HG03469 (cell line): Measurements from ENCODE around the gene PTCH1.

Experiments
- ATAC-seq: cut with Tn5 transposase; IDR thresholded peaks from one replicate; pipeline ENCODE4 v1.9.1; 2021; ENCODE audit warnings: mild to moderate bottlenecking, moderate library complexity, moderate number of reproducible peaks; ENCODE audit not compliant: unreplicated experiment

Gene PTCH1

GRCh38 chr9:95499847-95500246 is 16.9 kb downstream of the PTCH1 start:
- ATAC-seq = no peak

- ATAC-seq = no peak
These were observed 17.6 kb downstream of the PTCH1 start for GRCh38 chr9:95499046-95499676.

GRCh38 chr9:95498641-95499040 is 18.1 kb downstream of the PTCH1 start:
- ATAC-seq = no peak

- no peak for ATAC-seq
These were observed 19.0 kb downstream of the PTCH1 start for GRCh38 chr9:95497772-95498171.

- no peak for ATAC-seq
These were observed 20.1 kb downstream of the PTCH1 start for GRCh38 chr9:95496687-95497086.

- ATAC-seq = no peak
These were observed 20.8 kb downstream of the PTCH1 start for GRCh38 chr9:95495961-95496360.

GRCh38 chr9:95495529-95495928 is 21.2 kb downstream of the PTCH1 start:
- ATAC-seq = no peak

- ATAC-seq = no peak
These were observed 22.1 kb downstream of the PTCH1 start for GRCh38 chr9:95494416-95495371.

- ATAC-seq = no peak
These were observed 22.8 kb downstream of the PTCH1 start for GRCh38 chr9:95494022-95494415.

- no peak for ATAC-seq
These were observed 23.4 kb downstream of the PTCH1 start for GRCh38 chr9:95493402-95493801.

- ATAC-seq = no peak
These were observed 25.0 kb downstream of the PTCH1 start for GRCh38 chr9:95491543-95492320.

GRCh38 chr9:95488954-95489353 is 27.8 kb downstream of the PTCH1 start:
- ATAC-seq = no peak

GRCh38 chr9:95486318-95486717 is 30.5 kb downstream of the PTCH1 start:
- no peak for ATAC-seq

GRCh38 chr9:95484225-95484624 is 32.5 kb downstream of the PTCH1 start:
- ATAC-seq = no peak

GRCh38 chr9:95483431-95483830 is 33.3 kb downstream of the PTCH1 start:
- no peak for ATAC-seq

GRCh38 chr9:95482621-95483020 is 34.1 kb downstream of the PTCH1 start:
- ATAC-seq = no peak

- no peak for ATAC-seq
These were observed 35.8 kb downstream of the PTCH1 start for GRCh38 chr9:95481000-95481399.

GRCh38 chr9:95480346-95480745 is 36.4 kb downstream of the PTCH1 start:
- ATAC-seq = no peak

GRCh38 chr9:95479330-95479729 is 37.4 kb downstream of the PTCH1 start:
- ATAC-seq = no peak

GRCh38 chr9:95478335-95478734 is 38.4 kb downstream of the PTCH1 start:
- no peak for ATAC-seq

- no peak for ATAC-seq
These were observed 38.9 kb downstream of the PTCH1 start for GRCh38 chr9:95477885-95478284.
